ENCODE results near the gene CCER1. TPM values are rescaled to one million over a fixed set of nuclear protein-coding genes. Genes with fewer than 3 reads are reported as not detected.

Gene CCER1
- total RNA-seq, 2 donors from 2014 or later = not detected

DNA sequence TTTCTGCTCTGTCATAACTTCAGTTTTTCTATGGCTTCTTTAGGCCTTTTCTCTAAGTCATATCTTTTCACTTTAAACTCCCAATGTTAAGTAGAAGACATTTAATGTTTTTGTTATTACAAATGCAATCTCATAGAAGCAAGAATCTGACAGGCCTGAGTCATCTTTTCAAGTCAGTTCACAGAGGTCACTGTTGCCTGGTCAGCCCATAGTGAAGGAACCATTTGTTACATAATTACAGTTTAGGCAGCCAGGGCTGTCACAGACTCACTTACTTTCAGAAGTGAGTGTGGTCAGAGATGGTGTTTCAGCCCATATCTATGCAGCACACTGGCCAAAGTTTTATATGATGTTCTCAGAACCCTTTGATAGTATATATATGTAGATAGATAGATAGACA lies 46.5 kb downstream of the CCER1 start:
- no peaks in the 10 kb centered on the region for H3K9me3 ChIP-seq
- DNase-seq = no peak
- no peaks in the 10 kb centered on the region for H3K27me3 ChIP-seq
- no peaks in the 10 kb centered on the region for H3K4me1 ChIP-seq
- TF ChIP-seq, protein P1, sequence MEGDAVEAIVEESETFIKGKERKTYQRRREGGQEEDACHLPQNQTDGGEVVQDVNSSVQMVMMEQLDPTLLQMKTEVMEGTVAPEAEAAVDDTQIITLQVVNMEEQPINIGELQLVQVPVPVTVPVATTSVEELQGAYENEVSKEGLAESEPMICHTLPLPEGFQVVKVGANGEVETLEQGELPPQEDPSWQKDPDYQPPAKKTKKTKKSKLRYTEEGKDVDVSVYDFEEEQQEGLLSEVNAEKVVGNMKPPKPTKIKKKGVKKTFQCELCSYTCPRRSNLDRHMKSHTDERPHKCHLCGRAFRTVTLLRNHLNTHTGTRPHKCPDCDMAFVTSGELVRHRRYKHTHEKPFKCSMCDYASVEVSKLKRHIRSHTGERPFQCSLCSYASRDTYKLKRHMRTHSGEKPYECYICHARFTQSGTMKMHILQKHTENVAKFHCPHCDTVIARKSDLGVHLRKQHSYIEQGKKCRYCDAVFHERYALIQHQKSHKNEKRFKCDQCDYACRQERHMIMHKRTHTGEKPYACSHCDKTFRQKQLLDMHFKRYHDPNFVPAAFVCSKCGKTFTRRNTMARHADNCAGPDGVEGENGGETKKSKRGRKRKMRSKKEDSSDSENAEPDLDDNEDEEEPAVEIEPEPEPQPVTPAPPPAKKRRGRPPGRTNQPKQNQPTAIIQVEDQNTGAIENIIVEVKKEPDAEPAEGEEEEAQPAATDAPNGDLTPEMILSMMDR (IDR thresholded peaks at IDR 0.05) = no peak
- no peak overlapping the region for H3K9ac ChIP-seq (ENCODE audit: low read depth in 2 of 2, low read length in 2 of 2)
- intact Hi-C loops (cut with DNase I) = no loop called here
- no peak overlapping the region for H3K4me3 ChIP-seq
- no peaks in the 10 kb centered on the region for H3K36me3 ChIP-seq
- H3K27ac ChIP-seq = no peak overlapping the region

DNA sequence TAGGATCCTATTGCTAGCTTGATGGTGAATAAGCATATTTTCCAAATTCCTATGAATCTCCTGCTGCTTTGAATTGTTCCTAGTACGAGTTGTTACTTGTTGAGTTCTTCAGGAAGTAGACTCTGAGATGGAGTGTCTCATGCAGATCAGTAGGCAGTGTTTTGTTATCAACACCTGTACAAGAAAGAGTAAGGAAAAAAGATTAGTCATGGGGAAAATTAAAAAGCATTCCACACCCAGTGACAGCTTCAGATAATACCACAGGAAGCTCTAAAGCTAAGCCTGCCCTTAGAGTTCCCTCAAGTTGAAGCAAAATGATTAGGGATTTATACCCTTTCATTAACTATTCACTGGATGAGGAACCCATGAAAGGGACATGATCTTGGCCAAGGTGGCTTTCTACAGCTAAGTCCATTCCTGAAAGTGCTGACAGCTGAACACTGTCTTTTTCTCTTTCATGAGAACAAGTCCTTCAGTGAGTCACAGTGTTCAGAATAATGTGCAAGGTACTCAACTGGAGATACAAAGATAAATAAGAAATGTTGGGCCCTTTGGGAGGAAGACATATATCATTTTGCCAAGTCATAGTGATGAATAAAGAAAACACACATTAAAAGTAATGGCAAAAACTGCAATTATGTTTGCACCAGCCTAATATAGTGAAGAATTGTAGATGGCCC lies 49.1 kb downstream of the CCER1 start:
- H3K4me3 ChIP-seq = no peak overlapping the region
- no peaks in the 10 kb centered on the region for H3K4me1 ChIP-seq
- no peaks in the 10 kb centered on the region for H3K36me3 ChIP-seq
- no peak overlapping the region for H3K27ac ChIP-seq
- DNase-seq = no peak
- no peak overlapping the region for H3K9ac ChIP-seq (ENCODE audit: low read depth in 2 of 2, low read length in 2 of 2)
- H3K9me3 ChIP-seq = no peaks in the 10 kb centered on the region
- intact Hi-C loops (cut with DNase I) = no loop called here
- TF ChIP-seq, protein P1 (IDR thresholded peaks at IDR 0.05) = no peak
- H3K27me3 ChIP-seq = no peaks in the 10 kb centered on the region

DNA sequence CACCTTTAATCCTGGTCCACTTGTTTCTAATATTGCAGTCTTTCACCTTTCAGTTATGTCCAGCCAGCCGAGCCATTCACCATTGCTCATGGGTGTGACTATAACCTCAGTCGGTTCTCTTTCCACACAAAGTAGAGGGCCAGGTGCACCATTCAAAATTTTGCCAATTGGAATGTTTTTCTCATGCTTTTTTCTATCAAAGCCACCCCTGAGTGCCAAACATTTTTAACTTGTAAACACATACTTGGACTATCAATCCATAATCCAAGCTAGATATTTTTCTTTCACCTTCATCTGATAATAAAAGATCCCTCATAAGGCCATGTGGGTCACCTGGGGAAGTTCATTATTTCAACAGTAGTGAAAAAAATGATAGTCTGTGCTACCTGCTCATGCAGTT lies 52.4 kb downstream of the CCER1 start:
- no peak overlapping the region for H3K27ac ChIP-seq
- DNase-seq = no peak
- H3K27me3 ChIP-seq = no peaks in the 10 kb centered on the region
- H3K4me3 ChIP-seq = no peak overlapping the region
- no peaks in the 10 kb centered on the region for H3K4me1 ChIP-seq
- no peaks in the 10 kb centered on the region for H3K36me3 ChIP-seq
- no peaks in the 10 kb centered on the region for H3K9me3 ChIP-seq
- intact Hi-C loops (cut with DNase I) = no loop called here
- TF ChIP-seq, protein P1 (IDR thresholded peaks at IDR 0.05) = no peak
- no peak overlapping the region for H3K9ac ChIP-seq (ENCODE audit: low read depth in 2 of 2, low read length in 2 of 2)

Other genes starting within 250 kb of the CCER1 start
- gene EPYC, start 49.8 kb upstream of the CCER1 start, total RNA-seq = not detected
- not detected for gene KERA, start 102.8 kb upstream of the CCER1 start, total RNA-seq
- 100 to 1,000 TPM in 1 of 2 donors, 10 to 100 TPM in 1; 26.1 to 102 TPM for gene LUM, start 156.3 kb upstream of the CCER1 start, total RNA-seq
- gene DCN, start 227.6 kb upstream of the CCER1 start, total RNA-seq = 100 to 1,000 TPM in 1 of 2 donors, 10 to 100 TPM in 1; 79.0 to 240 TPM

Data from colonic mucosa (tissue), 4 donors.